ENCODE measurements around the gene TYW1B.
"Not testable (repeated sequence)": the region's sequence is repeated elsewhere in the genome, so short reads cannot be mapped to it uniquely, and the experiment has no call there.

The TYW1B gene

DNA sequence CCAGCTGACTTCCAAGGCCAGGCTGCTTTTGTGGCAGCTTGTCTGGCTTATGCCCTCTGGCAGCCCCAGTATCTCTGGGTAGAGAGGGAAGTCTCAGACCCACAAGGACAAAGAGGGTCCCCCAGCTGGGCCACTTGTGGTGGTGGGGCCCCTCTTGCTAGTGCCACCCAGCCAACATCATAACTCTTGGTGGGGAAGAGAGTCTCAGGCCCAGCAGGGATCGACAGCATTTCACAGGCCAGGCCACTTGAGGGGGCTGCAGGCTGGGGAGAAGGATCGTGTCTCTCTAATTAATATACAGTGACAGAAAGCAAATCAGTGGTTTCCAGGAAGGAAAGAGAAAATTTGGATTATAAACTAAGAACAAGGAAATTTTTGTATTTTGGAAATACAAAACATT is 76.0 kb downstream of the TYW1B start:
- H3K27ac Mint-ChIP-seq: no peak overlapping the region
- no peaks in the 10 kb centered on the region for H3K4me1 Mint-ChIP-seq
- no peak for DNase-seq
- no peak for ATAC-seq
- no peaks in the 10 kb centered on the region for H3K27me3 Mint-ChIP-seq
- H3K9me3 Mint-ChIP-seq: peaks cover 5% of the 10 kb centered on the region
- peaks cover 22% of the 10 kb centered on the region for H3K36me3 Mint-ChIP-seq (ENCODE audit: low read depth)
- no peak overlapping the region for H3K4me3 Mint-ChIP-seq

DNA sequence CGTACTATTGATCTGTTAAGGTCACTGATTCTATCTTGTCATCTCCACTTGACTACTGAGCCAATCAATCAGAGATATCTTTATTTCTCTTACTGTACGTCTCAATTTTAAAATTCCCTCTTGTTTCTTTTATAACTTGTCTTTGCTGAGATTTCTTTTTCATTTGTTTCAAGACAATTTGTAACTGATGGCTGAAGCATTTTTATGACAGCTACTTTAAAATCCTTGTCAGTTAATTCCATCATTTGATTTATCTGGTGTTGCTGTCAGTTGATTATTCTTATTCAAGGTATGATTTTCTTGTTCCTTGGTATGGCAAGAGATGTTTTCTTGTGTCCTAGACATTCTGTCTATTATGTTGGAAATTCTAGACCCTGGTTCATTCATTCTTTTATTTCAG is 76.6 kb downstream of the TYW1B start:
- no peak for DNase-seq
- peaks cover 25% of the 10 kb centered on the region for H3K36me3 Mint-ChIP-seq (ENCODE audit: low read depth)
- H3K9me3 Mint-ChIP-seq: peaks cover 6% of the 10 kb centered on the region
- H3K4me3 Mint-ChIP-seq: no peak overlapping the region
- H3K27me3 Mint-ChIP-seq: no peaks in the 10 kb centered on the region
- no peaks in the 10 kb centered on the region for H3K4me1 Mint-ChIP-seq
- no peak for ATAC-seq
- H3K27ac Mint-ChIP-seq: no peak overlapping the region

DNA sequence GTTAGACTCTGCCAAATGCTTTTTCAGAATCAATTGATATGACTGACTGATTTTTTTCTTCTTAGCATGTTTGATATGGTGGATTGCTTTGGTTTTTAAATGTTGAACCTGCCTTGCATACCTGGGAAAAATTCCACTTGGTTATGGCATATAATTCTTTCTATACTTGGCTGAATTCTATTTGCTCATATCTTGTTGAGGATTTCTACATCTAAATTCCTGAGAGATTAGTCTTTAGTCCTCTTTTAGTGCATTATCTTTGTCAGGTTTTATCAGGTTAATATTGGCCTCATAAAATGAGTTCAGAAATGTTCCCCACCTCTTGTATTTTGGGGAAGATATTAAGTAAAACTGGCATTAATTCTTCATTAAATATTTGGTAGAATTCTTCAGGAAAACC is 79.4 kb downstream of the TYW1B start:
- not testable (repeated sequence) for H3K4me3 Mint-ChIP-seq, H3K27ac Mint-ChIP-seq, H3K4me1 Mint-ChIP-seq, H3K27me3 Mint-ChIP-seq, DNase-seq, ATAC-seq, H3K9me3 Mint-ChIP-seq
- peaks cover 37% of the 10 kb centered on the region for H3K36me3 Mint-ChIP-seq (ENCODE audit: low read depth)

DNA sequence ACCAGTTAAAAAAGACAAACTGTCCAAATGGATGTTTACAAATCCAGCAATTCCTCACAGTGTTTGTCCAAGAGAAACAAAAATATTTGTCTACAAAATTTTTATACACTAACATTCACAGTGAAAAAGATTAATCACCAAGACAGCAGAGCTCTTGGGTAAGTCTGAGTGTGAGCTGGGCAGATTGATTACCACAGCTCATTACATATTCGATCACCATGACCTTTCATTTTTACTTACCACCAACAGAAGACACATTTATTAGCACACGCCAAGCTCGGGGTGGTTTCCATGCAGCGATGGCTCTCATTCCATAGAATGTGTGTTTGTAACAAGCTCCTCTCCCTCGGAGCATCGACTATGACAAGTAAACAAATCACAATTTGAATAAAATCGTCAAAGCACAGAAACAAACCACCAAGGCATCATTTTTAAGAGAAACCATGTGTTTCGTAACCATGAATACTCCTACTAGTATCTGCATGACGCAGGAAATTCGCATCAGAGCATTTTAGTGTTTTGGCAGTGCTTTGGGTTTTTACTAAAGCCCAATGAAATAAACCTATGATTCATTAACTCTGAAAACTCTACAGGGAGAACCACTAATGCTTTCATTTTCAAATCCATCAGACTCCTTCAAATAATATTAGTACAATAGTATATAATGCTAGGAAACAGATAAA is 83.6 kb downstream of the TYW1B start:
- not testable (repeated sequence) for DNase-seq, H3K4me3 Mint-ChIP-seq, H3K27me3 Mint-ChIP-seq, H3K27ac Mint-ChIP-seq, ATAC-seq, H3K4me1 Mint-ChIP-seq
- Mint-ChIP-seq H3K36me3 (ENCODE audit: low read depth) (peaks cover 52% of the 10 kb centered on the region), H3K9me3 (peaks cover 25% of the 10 kb centered on the region)

DNA sequence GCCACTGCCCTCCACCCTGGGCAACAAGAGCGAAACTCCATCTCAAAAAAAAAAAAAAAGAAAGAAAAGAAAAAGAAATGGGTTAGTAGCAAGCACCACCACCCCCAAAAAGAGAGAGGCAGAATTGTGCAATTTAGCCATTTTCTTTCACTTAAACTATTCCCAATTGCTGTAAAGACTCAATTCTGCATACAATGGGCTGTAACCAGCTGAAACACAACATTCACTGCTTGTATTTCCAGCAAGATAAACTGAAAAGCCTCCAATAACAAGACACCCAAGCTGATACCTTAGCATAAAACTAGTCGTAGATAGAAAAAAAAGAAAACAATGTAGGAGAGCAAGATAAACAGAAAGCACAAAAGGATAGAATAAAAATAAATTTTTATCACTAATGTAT is 84.2 kb downstream of the TYW1B start:
- H3K4me3 Mint-ChIP-seq, H3K4me1 Mint-ChIP-seq, ATAC-seq: not testable (repeated sequence)

DNA sequence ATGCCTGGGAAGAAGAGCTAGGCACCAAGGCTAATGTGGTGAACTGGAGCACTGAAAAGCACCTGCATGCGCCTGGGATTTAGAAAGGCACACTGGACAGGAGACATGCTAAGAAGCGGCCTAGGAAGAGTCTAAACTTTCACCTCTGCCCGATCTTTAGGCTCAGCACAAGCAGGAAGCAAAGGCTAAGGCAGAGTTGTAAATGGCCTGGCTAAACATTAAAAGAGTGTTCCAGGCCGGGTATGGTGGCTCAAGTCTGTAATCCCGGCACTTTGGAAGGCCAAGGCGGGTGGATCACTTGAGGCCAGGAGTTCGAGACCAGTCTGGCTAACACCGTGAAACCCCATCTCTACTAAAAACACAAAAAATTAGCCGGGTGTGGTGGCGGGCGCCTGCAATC is 88.3 kb downstream of the TYW1B start:
- not testable (repeated sequence) for DNase-seq, H3K4me3 Mint-ChIP-seq, H3K27ac Mint-ChIP-seq, H3K27me3 Mint-ChIP-seq, ATAC-seq, H3K4me1 Mint-ChIP-seq
- peaks cover 64% of the 10 kb centered on the region for H3K36me3 Mint-ChIP-seq (ENCODE audit: low read depth)
- H3K9me3 Mint-ChIP-seq: peaks cover 39% of the 10 kb centered on the region

More for the DNA sequence above, 84.2 kb downstream of the TYW1B start:
- Mint-ChIP-seq H3K36me3 (ENCODE audit: low read depth) (peaks cover 53% of the 10 kb centered on the region), H3K9me3 (peaks cover 25% of the 10 kb centered on the region)
- H3K27me3 Mint-ChIP-seq, DNase-seq, H3K27ac Mint-ChIP-seq: not testable (repeated sequence)

DNA sequence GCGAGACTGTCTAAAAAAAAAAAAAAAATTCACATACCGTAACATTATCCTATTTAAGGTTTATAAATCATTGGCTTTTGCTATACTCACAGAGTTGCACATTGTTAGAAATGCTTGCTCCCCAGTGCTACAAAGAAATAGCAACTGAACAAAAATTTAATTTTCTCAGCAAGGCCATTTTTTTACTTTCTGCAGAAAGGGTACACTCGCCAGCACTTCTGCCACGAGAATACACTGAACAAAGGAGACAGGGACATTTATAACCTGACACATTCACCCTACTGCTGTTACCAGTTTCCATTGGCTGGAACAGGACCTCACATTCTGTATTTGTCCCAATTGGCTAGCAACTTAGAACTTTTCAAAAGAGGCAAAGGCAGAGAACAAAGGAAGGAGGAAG is 92.1 kb downstream of the TYW1B start:
- H3K4me1 Mint-ChIP-seq: not testable (repeated sequence)
- H3K36me3 Mint-ChIP-seq (ENCODE audit: low read depth): peaks cover 65% of the 10 kb centered on the region
- H3K9me3 Mint-ChIP-seq: peaks cover 44% of the 10 kb centered on the region

DNA sequence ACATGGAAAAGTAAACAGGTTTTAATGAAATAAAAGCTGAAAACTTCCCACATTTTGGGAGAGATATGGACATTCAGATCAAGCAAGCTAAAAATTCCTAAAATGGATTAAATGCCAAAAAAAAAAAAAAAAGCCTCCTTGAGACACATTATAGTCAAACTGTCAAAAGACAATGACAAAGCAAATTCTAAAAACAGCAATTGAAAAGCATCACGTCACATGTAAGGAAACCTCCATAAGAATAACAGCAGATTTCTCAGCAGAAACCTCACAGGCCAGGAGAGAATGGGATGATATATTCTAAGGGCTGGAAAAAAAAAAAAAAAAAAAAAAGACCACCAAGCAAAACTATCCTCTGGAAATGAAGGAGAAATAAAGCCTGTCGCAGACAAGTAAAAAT is 97.2 kb downstream of the TYW1B start:
- not testable (repeated sequence) for ATAC-seq
- Mint-ChIP-seq H3K9me3 (peaks cover 32% of the 10 kb centered on the region), H3K36me3 (ENCODE audit: low read depth) (peaks cover 63% of the 10 kb centered on the region)

More for the DNA sequence above, 92.1 kb downstream of the TYW1B start:
- ATAC-seq, H3K27ac Mint-ChIP-seq, H3K4me3 Mint-ChIP-seq, DNase-seq, H3K27me3 Mint-ChIP-seq: not testable (repeated sequence)

DNA sequence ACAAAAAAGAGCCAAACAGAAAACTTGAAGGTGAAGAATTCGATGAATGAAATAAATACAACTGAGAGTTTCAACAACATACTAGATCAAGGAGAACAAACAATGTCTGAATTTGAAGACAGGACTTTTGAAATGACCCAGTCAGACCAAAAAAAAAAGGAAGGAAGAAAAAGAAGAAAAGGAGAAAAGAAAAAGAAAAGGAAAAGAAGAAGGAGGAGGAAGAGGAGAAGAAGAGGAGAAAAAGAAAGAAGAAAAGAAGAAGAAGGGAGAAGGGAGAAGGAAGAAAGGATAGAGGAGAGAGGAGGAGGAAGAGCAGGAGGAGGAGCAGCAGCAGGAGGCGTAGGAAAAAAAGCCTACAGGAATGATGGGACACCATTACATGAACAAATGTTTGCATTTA is 97.6 kb downstream of the TYW1B start:
- ATAC-seq, DNase-seq, H3K27ac Mint-ChIP-seq, H3K4me3 Mint-ChIP-seq, H3K27me3 Mint-ChIP-seq, H3K4me1 Mint-ChIP-seq: not testable (repeated sequence)
- H3K9me3 Mint-ChIP-seq: peaks cover 32% of the 10 kb centered on the region
- H3K36me3 Mint-ChIP-seq (ENCODE audit: low read depth): peaks cover 65% of the 10 kb centered on the region

More for the DNA sequence above, 97.2 kb downstream of the TYW1B start:
- H3K27ac Mint-ChIP-seq, H3K4me1 Mint-ChIP-seq, H3K4me3 Mint-ChIP-seq, DNase-seq, H3K27me3 Mint-ChIP-seq: not testable (repeated sequence)

DNA sequence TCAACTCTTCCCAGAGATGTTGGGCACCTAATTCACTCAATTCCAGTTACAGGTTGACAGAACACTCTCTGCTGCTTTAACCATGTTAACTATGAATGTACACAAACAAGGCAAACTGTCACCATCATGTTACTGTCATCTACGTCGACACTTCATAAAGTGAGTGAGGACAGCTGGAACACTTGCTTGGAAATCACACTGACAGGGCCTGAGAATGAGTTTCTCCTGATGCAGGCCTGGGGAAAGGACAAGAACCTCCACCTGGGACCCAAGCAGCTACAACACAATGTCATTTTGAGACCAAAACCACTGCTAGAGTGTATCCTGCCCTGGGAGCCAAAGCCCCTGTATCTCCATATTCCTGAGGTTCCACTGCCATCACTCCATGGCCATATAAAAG is 98.9 kb downstream of the TYW1B start:
- not testable (repeated sequence) for DNase-seq, H3K27me3 Mint-ChIP-seq, H3K27ac Mint-ChIP-seq, ATAC-seq, H3K4me3 Mint-ChIP-seq, H3K4me1 Mint-ChIP-seq
- H3K36me3 Mint-ChIP-seq (ENCODE audit: low read depth): peaks cover 55% of the 10 kb centered on the region
- H3K9me3 Mint-ChIP-seq: peaks cover 23% of the 10 kb centered on the region

DNA sequence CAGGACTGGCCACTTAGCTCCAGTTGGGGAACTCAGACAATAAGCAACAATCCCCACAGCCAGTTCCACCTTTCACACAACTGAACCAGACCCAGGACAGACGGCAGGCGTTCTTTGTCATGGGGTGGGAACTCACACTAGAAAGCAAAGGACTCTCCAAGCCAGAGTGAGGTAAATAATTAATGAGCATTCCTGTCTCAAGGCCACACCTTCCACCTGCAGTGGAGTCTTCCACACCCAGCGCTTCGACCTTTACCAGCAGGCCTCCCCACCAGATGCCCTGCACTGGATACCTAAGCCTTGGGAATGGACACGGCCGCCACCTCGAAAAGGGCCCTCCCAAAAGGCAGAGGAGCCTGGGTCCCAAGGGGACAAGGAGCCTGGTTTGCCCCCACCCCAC is 105.3 kb downstream of the TYW1B start:
- H3K4me3 Mint-ChIP-seq, H3K9me3 Mint-ChIP-seq, ATAC-seq, H3K4me1 Mint-ChIP-seq, H3K27ac Mint-ChIP-seq, H3K27me3 Mint-ChIP-seq, DNase-seq: not testable (repeated sequence)
- H3K36me3 Mint-ChIP-seq (ENCODE audit: low read depth): peaks cover 23% of the 10 kb centered on the region

DNA sequence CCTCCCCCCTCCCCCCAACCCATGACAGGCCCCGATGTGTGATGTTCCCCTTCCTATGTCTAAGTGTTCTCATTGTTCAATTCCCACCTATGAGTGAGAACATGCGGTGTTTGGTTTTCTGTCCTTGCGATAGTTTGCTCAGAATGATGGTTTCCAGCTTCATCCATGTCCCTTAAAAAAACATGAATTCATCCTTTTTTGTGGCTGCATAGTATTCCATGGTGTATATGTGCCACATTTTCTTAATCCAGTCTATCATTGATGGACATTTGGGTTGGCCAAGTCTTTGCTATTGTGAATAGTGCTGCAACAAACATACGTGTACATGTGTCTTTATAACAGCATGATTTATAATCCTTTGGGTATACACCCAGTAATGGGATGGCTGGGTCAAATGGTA is 107.1 kb downstream of the TYW1B start:
- peaks cover 20% of the 10 kb centered on the region for H3K36me3 Mint-ChIP-seq (ENCODE audit: low read depth)
- not testable (repeated sequence) for H3K27ac Mint-ChIP-seq, ATAC-seq, H3K9me3 Mint-ChIP-seq, H3K4me1 Mint-ChIP-seq, H3K4me3 Mint-ChIP-seq, H3K27me3 Mint-ChIP-seq, DNase-seq

DNA sequence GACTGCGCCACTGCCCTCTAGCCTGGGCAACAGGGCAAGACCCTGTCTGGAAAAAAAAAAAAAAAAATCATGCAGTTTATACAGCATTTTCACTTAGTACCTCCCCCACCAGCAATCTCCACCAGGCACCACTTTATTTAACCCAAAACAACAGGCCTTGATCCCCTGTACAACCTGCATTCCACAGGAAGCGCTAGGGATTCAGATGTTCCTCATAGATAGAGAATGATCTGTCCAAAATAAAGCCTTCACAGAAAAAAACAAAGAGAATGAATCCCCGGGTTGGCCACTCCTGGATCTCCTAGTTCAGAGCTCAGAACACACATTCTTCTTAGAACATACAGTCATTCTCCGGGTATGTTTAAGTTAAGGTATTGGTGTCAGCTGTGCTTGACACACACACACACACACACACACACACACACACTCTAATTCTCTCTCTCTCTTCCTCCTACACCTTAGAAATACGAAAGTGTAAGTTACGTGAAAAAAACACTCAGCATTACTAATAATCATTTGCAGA is 110.7 kb downstream of the TYW1B start:
- peaks cover 23% of the 10 kb centered on the region for H3K36me3 Mint-ChIP-seq (ENCODE audit: low read depth)
- H3K4me3 Mint-ChIP-seq, ATAC-seq, H3K9me3 Mint-ChIP-seq, H3K27me3 Mint-ChIP-seq, H3K27ac Mint-ChIP-seq, H3K4me1 Mint-ChIP-seq, DNase-seq: not testable (repeated sequence)

DNA sequence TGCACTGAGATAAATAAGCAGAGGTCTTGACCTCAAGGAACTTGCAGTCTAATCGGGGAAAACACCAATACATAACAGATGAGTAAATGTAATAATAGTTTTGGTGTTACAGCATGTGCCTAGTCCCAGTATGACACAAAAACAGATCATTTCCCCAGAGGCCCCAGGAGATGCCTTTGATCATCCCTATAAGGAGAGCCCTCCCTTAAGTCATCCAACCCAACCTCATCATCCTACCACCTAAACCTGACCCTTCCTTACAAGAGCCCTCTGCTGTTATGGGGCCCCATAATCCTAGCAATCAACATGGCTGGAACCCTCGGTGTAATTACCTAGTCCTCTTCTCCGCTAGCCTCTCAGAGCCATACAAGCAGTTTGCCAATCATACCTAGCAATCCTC is 116.1 kb downstream of the TYW1B start:
- not testable (repeated sequence) for H3K4me3 Mint-ChIP-seq, H3K9me3 Mint-ChIP-seq, ATAC-seq, DNase-seq, H3K27me3 Mint-ChIP-seq, H3K27ac Mint-ChIP-seq, H3K4me1 Mint-ChIP-seq
- peaks cover 40% of the 10 kb centered on the region for H3K36me3 Mint-ChIP-seq (ENCODE audit: low read depth)

DNA sequence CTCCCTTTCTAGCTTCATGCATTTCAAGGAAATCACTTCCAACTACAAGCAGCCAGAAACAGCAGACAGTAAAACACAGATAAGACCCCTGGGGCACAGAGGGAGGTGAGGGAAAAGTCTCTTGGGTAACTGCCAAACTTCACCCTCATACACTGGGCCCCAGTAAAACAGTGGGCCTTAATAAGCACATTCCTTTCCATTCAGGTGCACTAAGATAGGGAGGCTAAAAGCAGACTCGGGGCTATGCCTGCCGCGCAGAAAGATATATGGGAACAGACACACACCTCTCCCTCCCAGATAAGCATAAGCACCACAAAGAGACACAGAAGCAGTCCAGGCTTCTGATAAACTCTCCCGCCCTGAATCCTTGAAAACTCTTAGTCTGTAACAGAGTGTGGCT is 117.0 kb downstream of the TYW1B start:
- peaks cover 4% of the 10 kb centered on the region for H3K9me3 Mint-ChIP-seq
- DNase-seq (no peak), ATAC-seq (no peak)
- H3K4me1 Mint-ChIP-seq: no peaks in the 10 kb centered on the region
- H3K36me3 Mint-ChIP-seq (ENCODE audit: low read depth): peaks cover 43% of the 10 kb centered on the region
- H3K4me3 Mint-ChIP-seq: no peak overlapping the region
- H3K27ac Mint-ChIP-seq: no peak overlapping the region
- no peaks in the 10 kb centered on the region for H3K27me3 Mint-ChIP-seq

All from activated naive CD8-positive, alpha-beta T cell treated with anti-CD3 and anti-CD28 coated beads, Interleukin-2, amount 50 U/mL, for 24 hours (primary cell).